Activated T-cell treated with anti-CD3 and anti-CD28 coated beads, Interleukin-2, amount 50 U/mL, for 48 hours (primary cell): ENCODE data around the gene NUDT19.
"Not testable (repeated sequence)": the region's sequence is repeated elsewhere in the genome, so short reads cannot be mapped to it uniquely, and the experiment has no call there.

Experiments
- DNase-seq, 2 experiments: peaks; one replicate each; pipeline ENCODE4 v3.0.0-alpha.2; 2020

The NUDT19 gene

GRCh38 chr19:32675720-32676185, 15.9 kb upstream of the NUDT19 start, which contains the start of gene RGS9BP:
Gene RGS9BP (plus strand): TSS chr19:32675848. CDS start chr19:32676264, 416 bp downstream.
- DNase-seq = peak; percentile 65 to 72

GRCh38 chr19:32676186-32676894, 15.3 kb upstream of the NUDT19 start:
- peak in 1 of 2 experiments; percentile 53 for DNase-seq

- DNase-seq = no peak
Measured at GRCh38 chr19:32676895-32677359, 14.7 kb upstream of the NUDT19 start.

GRCh38 chr19:32677657-32678056, 14.0 kb upstream of the NUDT19 start:
- DNase-seq = no peak

- DNase-seq = no peak
Measured at GRCh38 chr19:32680986-32681385, 10.6 kb upstream of the NUDT19 start.

GRCh38 chr19:32682317-32682716, 9.3 kb upstream of the NUDT19 start:
- DNase-seq = no peak

GRCh38 chr19:32686847-32687475, 4.7 kb upstream of the NUDT19 start:
- no peak for DNase-seq

GRCh38 chr19:32687681-32688080, 3.9 kb upstream of the NUDT19 start:
- no peak for DNase-seq

- DNase-seq = no peak
Measured at GRCh38 chr19:32688311-32688710, 3.3 kb upstream of the NUDT19 start.

- peak; percentile 65 to 76 for DNase-seq
Measured at GRCh38 chr19:32691952-32692726, 518 bp downstream of the NUDT19 start.

- no peak for DNase-seq
Measured at GRCh38 chr19:32692727-32693061, 1.1 kb downstream of the NUDT19 start.

GRCh38 chr19:32693151-32694108, 1.8 kb downstream of the NUDT19 start:
- DNase-seq = peak; percentile 62 to 72

- not testable (repeated sequence) for DNase-seq
Measured at GRCh38 chr19:32694316-32694715, 2.7 kb downstream of the NUDT19 start.

GRCh38 chr19:32694851-32695250, 3.2 kb downstream of the NUDT19 start:
- DNase-seq = not testable (repeated sequence)

GRCh38 chr19:32695506-32695905, 3.9 kb downstream of the NUDT19 start:
- DNase-seq = not testable (repeated sequence)

GRCh38 chr19:32696771-32697170, 5.2 kb downstream of the NUDT19 start:
- not testable (repeated sequence) for DNase-seq

- DNase-seq = not testable (repeated sequence)
Measured at GRCh38 chr19:32700129-32700528, 8.5 kb downstream of the NUDT19 start.

- no peak for DNase-seq
Measured at GRCh38 chr19:32702010-32702409, 10.4 kb downstream of the NUDT19 start.

- not testable (repeated sequence) for DNase-seq
Measured at GRCh38 chr19:32704006-32704405, 12.4 kb downstream of the NUDT19 start.

- DNase-seq = peak; percentile 36 to 46
Measured at GRCh38 chr19:32708457-32708856, 16.8 kb downstream of the NUDT19 start.

- DNase-seq = no peak
Measured at GRCh38 chr19:32709032-32709431, 17.4 kb downstream of the NUDT19 start.

- no peak for DNase-seq
Measured at GRCh38 chr19:32711747-32712146, 20.1 kb downstream of the NUDT19 start.
